ENCODE results near the gene CELSR1.

CELSR1 gene

DNA sequence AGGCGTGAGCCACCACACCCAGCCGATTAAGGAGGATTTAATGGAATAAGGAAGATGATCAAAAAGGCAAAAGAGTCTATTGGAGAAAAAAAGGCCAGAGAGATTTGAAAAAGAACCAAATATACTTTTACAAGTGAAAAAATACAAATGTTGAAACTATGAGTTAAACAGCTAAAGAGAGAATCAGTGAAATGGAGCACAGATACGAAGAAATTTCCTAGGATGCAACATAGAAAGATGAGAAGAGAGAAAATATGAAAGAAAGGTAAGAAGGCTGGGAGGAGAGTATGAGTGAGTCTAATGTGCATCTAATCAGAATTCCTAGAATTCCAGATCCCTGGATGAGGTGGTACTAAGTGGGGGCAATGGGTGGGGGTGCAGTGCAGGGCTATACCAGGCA, 19.4 kb upstream of the CELSR1 start:
- no peak overlapping the region for H3K4me3 ChIP-seq (ENCODE audit: low read depth, low read length)
- no peaks in the 10 kb centered on the region for H3K9me3 ChIP-seq
- TF ChIP-seq, protein P1, sequence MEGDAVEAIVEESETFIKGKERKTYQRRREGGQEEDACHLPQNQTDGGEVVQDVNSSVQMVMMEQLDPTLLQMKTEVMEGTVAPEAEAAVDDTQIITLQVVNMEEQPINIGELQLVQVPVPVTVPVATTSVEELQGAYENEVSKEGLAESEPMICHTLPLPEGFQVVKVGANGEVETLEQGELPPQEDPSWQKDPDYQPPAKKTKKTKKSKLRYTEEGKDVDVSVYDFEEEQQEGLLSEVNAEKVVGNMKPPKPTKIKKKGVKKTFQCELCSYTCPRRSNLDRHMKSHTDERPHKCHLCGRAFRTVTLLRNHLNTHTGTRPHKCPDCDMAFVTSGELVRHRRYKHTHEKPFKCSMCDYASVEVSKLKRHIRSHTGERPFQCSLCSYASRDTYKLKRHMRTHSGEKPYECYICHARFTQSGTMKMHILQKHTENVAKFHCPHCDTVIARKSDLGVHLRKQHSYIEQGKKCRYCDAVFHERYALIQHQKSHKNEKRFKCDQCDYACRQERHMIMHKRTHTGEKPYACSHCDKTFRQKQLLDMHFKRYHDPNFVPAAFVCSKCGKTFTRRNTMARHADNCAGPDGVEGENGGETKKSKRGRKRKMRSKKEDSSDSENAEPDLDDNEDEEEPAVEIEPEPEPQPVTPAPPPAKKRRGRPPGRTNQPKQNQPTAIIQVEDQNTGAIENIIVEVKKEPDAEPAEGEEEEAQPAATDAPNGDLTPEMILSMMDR (IDR thresholded peaks at IDR 0.05; ENCODE audit: low read depth, low read length): no peak
- no peaks in the 10 kb centered on the region; the same call in 1 of the 2 replicates for H3K4me1 ChIP-seq
- H3K27me3 ChIP-seq: no peaks in the 10 kb centered on the region
- no peaks in the 10 kb centered on the region for H3K36me3 ChIP-seq
- no peak for DNase-seq

DNA sequence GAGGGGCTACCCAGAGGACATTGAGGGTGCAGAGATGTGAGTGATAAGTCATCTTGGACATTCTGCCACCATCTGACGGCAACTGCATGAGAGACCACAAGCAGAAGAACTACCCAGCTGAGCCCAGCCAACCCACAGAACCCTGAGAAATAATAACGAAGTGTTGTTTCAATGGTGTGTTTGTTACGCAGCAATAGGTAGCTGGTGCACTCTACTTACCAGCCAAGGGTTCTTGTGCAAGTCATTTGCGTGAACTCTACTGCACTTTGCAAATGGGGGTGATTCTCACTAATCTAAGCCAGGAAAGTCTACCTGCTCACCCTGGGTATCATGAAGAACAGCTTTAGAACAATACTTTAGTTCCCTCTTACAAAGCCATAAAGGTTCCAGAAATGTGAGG, 15.8 kb upstream of the CELSR1 start:
- H3K27me3 ChIP-seq: no peaks in the 10 kb centered on the region
- no peak overlapping the region for H3K4me3 ChIP-seq (ENCODE audit: low read depth, low read length)
- H3K36me3 ChIP-seq: no peaks in the 10 kb centered on the region
- no peak for DNase-seq
- TF ChIP-seq, protein P1 (IDR thresholded peaks at IDR 0.05; ENCODE audit: low read depth, low read length): no peak
- no peaks in the 10 kb centered on the region for H3K4me1 ChIP-seq
- H3K9me3 ChIP-seq: no peaks in the 10 kb centered on the region

DNA sequence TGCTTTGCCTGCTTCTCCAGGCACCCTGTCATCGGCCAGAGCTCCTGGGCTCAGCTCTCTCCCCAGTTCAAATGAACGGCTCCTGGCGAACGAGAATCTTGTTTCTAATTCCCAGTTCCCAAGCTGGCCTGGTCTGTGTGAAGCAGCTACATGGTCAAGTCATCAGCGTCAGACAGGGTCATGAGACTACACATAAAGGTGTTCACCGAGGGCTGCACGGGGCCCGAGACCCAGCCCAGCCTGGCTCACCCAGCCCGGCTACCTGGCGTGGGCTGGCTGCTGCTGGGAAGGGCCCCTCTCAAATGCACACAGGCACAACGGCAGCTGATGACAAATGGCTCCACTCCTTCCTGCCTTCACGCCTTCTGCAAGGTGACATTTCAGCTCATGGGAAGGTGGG, 14.6 kb upstream of the CELSR1 start:
- TF ChIP-seq, protein P1 (IDR thresholded peaks at IDR 0.05; ENCODE audit: low read depth, low read length): no peak
- no peaks in the 10 kb centered on the region for H3K4me1 ChIP-seq
- no peaks in the 10 kb centered on the region for H3K9me3 ChIP-seq
- no peaks in the 10 kb centered on the region for H3K36me3 ChIP-seq
- H3K27me3 ChIP-seq: no peaks in the 10 kb centered on the region
- no peak overlapping the region for H3K4me3 ChIP-seq (ENCODE audit: low read depth, low read length)
- no peak for DNase-seq

DNA sequence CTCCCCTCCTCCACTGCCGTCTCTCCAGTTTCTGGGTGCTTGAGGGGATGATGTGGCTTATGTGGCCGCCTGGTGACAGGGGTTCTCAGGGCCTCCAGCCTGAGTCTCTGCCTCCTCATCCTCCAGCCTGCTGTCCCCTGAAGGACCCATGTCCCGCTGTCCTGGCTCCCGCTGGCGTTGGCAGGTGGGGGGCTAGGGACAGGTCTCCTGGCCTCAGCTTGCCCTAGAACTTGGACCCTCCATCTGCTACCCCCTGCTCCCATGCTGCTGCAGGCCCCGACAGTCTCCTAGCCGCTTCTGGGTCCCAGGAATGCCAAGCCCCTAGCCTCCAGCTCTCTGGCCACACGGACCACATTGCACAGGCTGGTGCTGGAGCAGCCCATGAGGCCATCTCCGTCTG, 13.9 kb upstream of the CELSR1 start:
- Histone ChIP-seq H3K9me3 (no peaks in the 10 kb centered on the region), H3K36me3 (no peaks in the 10 kb centered on the region), H3K27me3 (no peaks in the 10 kb centered on the region), H3K4me3 (ENCODE audit: low read depth, low read length) (no peak overlapping the region), H3K4me1 (no peaks in the 10 kb centered on the region)
- TF ChIP-seq, protein P1 (IDR thresholded peaks at IDR 0.05; ENCODE audit: low read depth, low read length): no peak
- DNase-seq: no peak

DNA sequence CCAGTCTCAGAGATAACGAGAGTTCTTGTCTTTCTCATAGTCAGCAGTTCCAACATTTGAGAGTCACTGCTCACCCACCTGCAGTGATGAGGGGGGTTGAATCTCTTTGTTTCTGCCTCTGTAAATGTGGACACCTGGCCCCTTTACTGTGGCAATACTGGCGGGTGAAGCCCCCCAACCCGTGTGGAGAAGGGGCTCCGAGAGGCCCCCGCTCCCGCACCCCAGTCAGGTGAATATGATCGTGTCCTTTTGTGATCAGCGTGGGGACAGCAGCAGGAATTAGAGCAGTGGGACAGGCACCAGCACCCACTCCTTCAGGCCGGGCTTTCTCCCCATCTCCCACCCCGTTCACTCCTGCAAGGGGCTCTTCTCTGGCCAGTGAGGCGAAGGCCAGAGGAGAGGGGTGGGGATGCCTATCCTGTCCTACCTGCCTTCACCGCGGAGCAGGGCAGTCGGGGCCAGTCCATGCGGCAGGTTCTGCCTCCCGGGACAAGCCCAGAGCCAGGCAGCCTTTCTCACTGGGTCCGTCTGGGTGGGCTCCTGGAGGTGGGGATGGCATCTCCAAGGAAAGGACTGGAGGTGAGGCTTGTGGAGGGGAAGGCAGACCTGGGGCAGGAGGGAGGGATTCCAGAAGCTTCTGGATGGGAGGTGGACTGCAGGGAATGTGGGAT, 12.7 kb upstream of the CELSR1 start:
- H3K27me3 ChIP-seq: no peaks in the 10 kb centered on the region
- no peaks in the 10 kb centered on the region for H3K9me3 ChIP-seq
- H3K36me3 ChIP-seq: no peaks in the 10 kb centered on the region
- H3K4me1 ChIP-seq: no peaks in the 10 kb centered on the region
- no peak for DNase-seq
- H3K4me3 ChIP-seq (ENCODE audit: low read depth, low read length): no peak overlapping the region
- TF ChIP-seq, protein P1 (IDR thresholded peaks at IDR 0.05; ENCODE audit: low read depth, low read length): no peak

DNA sequence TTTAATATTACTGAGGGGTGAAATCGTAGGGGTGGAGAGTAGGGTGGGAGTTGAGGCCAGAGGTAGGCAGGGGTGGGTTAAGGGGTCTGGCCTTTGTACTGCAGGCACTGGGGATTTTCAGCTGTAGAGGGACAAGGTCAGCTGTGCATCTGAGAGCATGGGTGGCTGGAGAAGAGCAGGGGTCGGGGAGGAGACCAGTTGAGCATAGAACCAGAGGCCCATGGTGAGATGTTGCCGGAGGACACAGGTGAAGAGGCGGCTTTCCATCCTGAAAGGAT, 12.1 kb upstream of the CELSR1 start:
- Histone ChIP-seq H3K9me3 (no peaks in the 10 kb centered on the region), H3K4me1 (no peaks in the 10 kb centered on the region), H3K27me3 (no peaks in the 10 kb centered on the region), H3K36me3 (no peaks in the 10 kb centered on the region), H3K4me3 (ENCODE audit: low read depth, low read length) (no peak overlapping the region)
- TF ChIP-seq, protein P1 (IDR thresholded peaks at IDR 0.05; ENCODE audit: low read depth, low read length): no peak
- no peak for DNase-seq
